ENCODE measurements around the gene TP73. TPM values are rescaled to one million over a fixed set of nuclear protein-coding genes. Genes with fewer than 3 reads are reported as not detected.

The TP73 gene
- total RNA-seq, 1 experiment from 2014 or later: 19.2 TPM

DNA sequence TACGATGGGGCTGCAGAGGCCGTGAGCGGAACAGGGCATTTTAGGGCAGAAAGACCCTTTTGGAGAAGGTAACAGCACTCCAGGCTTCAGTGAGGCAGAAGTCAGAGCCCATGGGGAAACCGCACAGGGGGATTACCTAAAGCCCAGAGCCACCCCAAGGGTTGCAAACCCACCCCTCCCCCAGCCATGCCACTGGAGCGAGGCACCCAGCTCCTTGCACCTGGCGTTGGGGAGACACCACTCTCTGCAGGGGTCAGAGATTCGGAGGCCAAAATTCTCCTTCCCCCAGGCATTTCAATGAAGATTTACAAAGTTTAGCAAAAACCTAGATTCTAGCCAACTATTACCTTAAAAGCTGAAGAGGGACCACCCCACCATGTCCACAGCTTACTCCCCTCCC, 61.5 kb downstream of the TP73 start:
- no peak overlapping the region for H3K27ac ChIP-seq (ENCODE audit: low read depth, low read length)
- intact Hi-C loops (cut with micrococcal nuclease): no loop called here
- no peak for TF ChIP-seq CBX3 (IDR thresholded peaks at IDR 0.05; ENCODE audit: low read depth)
- ATAC-seq: no peak
- no peak for DNase-seq (ENCODE audit: low read depth, low spot score)
- no peaks in the 10 kb centered on the region for H3K4me1 ChIP-seq (ENCODE audit: control insufficient read depth in 1 of 2, insufficient read depth in 2 of 2, low read length in 2 of 2)
- H3K4me3 ChIP-seq (replicated peaks in 1 of 2; ENCODE audit: low read depth in 1 of 2, low read length in 2 of 2): no peak overlapping the region
- ChIA-PET RAD21 (ENCODE audit: low non-redundant PET in 1 of 2, low total read pairs in 2 of 2, uncharacterized antibody in 2 of 2, unreplicated experiment in 2 of 2) (no interaction called here), CTCF (no interaction called here), POLR2A (no interaction called here)
- H3K27me3 ChIP-seq (ENCODE audit: insufficient read depth, low read length): no peaks in the 10 kb centered on the region
- H3K36me3 ChIP-seq (ENCODE audit: control insufficient read depth in 1 of 2, insufficient read depth in 2 of 2, low read length in 2 of 2): no peaks in the 10 kb centered on the region
- no peak overlapping the region for H3K9ac ChIP-seq (ENCODE audit: low read length)
- no peaks in the 10 kb centered on the region for H3K9me2 ChIP-seq (ENCODE audit: insufficient read depth)
- no TSS peak for BruUV-seq (replicated peaks)
- H2AFZ ChIP-seq (ENCODE audit: low read depth, low read length, poor library complexity, severe bottlenecking): no peak overlapping the region
- no peaks in the 10 kb centered on the region for H3K9me3 ChIP-seq (ENCODE audit: control insufficient read depth in 1 of 2, insufficient read depth in 1 of 2, low read depth in 1 of 2, low read length in 2 of 2)
- no peak overlapping the region for H3K4me2 ChIP-seq (ENCODE audit: low read length)
- H3K79me2 ChIP-seq (ENCODE audit: insufficient read depth, low read length): no peaks in the 10 kb centered on the region
- no peaks in the 10 kb centered on the region for H4K20me1 ChIP-seq (ENCODE audit: insufficient read depth)

GRCh38 chr1:3714284-3714741, 62.0 kb downstream of the TP73 start:
- POLR2A ChIA-PET: no interaction called here
- no peak overlapping the region for H2AFZ ChIP-seq (ENCODE audit: low read depth, low read length, poor library complexity, severe bottlenecking)
- H3K36me3 ChIP-seq (ENCODE audit: control insufficient read depth in 1 of 2, insufficient read depth in 2 of 2, low read length in 2 of 2): no peaks in the 10 kb centered on the region
- no peak overlapping the region for H3K4me3 ChIP-seq (replicated peaks in 1 of 2; ENCODE audit: low read depth in 1 of 2, low read length in 2 of 2)
- DNase-seq (ENCODE audit: low read depth, low spot score): no peak
- no peak for ATAC-seq
- no peaks in the 10 kb centered on the region for H4K20me1 ChIP-seq (ENCODE audit: insufficient read depth)
- no TSS peak for BruUV-seq (replicated peaks)
- no peaks in the 10 kb centered on the region for H3K79me2 ChIP-seq (ENCODE audit: insufficient read depth, low read length)
- RAD21 ChIA-PET (ENCODE audit: low non-redundant PET in 1 of 2, low total read pairs in 2 of 2, uncharacterized antibody in 2 of 2, unreplicated experiment in 2 of 2): no interaction called here
- no peak overlapping the region for H3K4me2 ChIP-seq (ENCODE audit: low read length)
- no peaks in the 10 kb centered on the region for H3K9me2 ChIP-seq (ENCODE audit: insufficient read depth)
- no peaks in the 10 kb centered on the region for H3K4me1 ChIP-seq (ENCODE audit: control insufficient read depth in 1 of 2, insufficient read depth in 2 of 2, low read length in 2 of 2)
- no peak overlapping the region for H3K27ac ChIP-seq (ENCODE audit: low read depth, low read length)
- no peaks in the 10 kb centered on the region for H3K9me3 ChIP-seq (ENCODE audit: control insufficient read depth in 1 of 2, insufficient read depth in 1 of 2, low read depth in 1 of 2, low read length in 2 of 2)
- intact Hi-C loops (cut with micrococcal nuclease): no loop called here
- CTCF ChIA-PET: no interaction called here
- H3K27me3 ChIP-seq (ENCODE audit: insufficient read depth, low read length): no peaks in the 10 kb centered on the region
- H3K9ac ChIP-seq (ENCODE audit: low read length): no peak overlapping the region
- TF ChIP-seq ZFX (IDR thresholded peaks at IDR 0.05) (no peak), MAX (IDR thresholded peaks at IDR 0.05) (no peak), FOSL1 (IDR thresholded peaks at IDR 0.05; ENCODE audit: low read depth) (no peak), EZH2phosphoT487 (IDR thresholded peaks at IDR 0.05; ENCODE audit: borderline replicate concordance) (no peak), POLR2A (IDR thresholded peaks at IDR 0.05; ENCODE audit: borderline replicate concordance, extremely low read depth, insufficient read depth, insufficient read length) (no peak), CTCF (IDR thresholded peaks at IDR 0.05 in 2 of 3, conservative IDR thresholded peaks at IDR 0.05 in 1 of 3; ENCODE audit: borderline replicate concordance in 1 of 3, insufficient read depth in 1 of 3, low read depth in 2 of 3, low read length in 2 of 3) (no peak), EZH2 (IDR thresholded peaks at IDR 0.05) (no peak), EGR1 (IDR thresholded peaks at IDR 0.05; ENCODE audit: low read depth) (no peak), JUND (IDR thresholded peaks at IDR 0.05) (no peak), CEBPB (IDR thresholded peaks at IDR 0.05; ENCODE audit: low read depth) (no peak), SRF (IDR thresholded peaks at IDR 0.05; ENCODE audit: low read depth) (no peak), ELF1 (IDR thresholded peaks at IDR 0.05; ENCODE audit: borderline replicate concordance, low read depth) (no peak), POLR2AphosphoS5 (IDR thresholded peaks at IDR 0.05; ENCODE audit: low read depth, low read length) (no peak), YY1 (IDR thresholded peaks at IDR 0.05; ENCODE audit: extremely low read depth, insufficient replicate concordance, low read depth, low read length) (no peak)
- TF ChIP-seq, protein P1, sequence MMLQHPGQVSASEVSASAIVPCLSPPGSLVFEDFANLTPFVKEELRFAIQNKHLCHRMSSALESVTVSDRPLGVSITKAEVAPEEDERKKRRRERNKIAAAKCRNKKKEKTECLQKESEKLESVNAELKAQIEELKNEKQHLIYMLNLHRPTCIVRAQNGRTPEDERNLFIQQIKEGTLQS (IDR thresholded peaks at IDR 0.05): no peak
- TF ChIP-seq, protein P2, sequence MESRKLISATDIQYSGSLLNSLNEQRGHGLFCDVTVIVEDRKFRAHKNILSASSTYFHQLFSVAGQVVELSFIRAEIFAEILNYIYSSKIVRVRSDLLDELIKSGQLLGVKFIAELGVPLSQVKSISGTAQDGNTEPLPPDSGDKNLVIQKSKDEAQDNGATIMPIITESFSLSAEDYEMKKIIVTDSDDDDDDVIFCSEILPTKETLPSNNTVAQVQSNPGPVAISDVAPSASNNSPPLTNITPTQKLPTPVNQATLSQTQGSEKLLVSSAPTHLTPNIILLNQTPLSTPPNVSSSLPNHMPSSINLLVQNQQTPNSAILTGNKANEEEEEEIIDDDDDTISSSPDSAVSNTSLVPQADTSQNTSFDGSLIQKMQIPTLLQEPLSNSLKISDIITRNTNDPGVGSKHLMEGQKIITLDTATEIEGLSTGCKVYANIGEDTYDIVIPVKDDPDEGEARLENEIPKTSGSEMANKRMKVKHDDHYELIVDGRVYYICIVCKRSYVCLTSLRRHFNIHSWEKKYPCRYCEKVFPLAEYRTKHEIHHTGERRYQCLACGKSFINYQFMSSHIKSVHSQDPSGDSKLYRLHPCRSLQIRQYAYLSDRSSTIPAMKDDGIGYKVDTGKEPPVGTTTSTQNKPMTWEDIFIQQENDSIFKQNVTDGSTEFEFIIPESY (IDR thresholded peaks at IDR 0.05; ENCODE audit: extremely low read depth, insufficient replicate concordance, low read length): no peak
